Type B pancreatic cell (in vitro differentiated cells): ENCODE results near the gene RPS15. TPM values are rescaled to one million over a fixed set of nuclear protein-coding genes. Genes with fewer than 3 reads are reported as not detected.

ENCODE experiments used
- DNase-seq: peaks from one replicate; pipeline ENCODE4 v3.0.0; 2021; ENCODE audit warnings: mixed read lengths; ENCODE audit not compliant: unreplicated experiment; ENCODE audit errors: extremely low spot score
- H3K27ac Mint-ChIP-seq: 2 replicates; pipeline ENCODE4 v1.8.0; 2021; ENCODE audit warnings: mild to moderate bottlenecking, mixed read lengths
- H3K27me3 Mint-ChIP-seq: 2 replicates; pipeline ENCODE4 v1.8.0; 2021; ENCODE audit warnings: mixed read lengths
- H3K36me3 Mint-ChIP-seq: 2 replicates; pipeline ENCODE4 v1.8.0; 2021; ENCODE audit warnings: mixed read lengths
- H3K4me1 Mint-ChIP-seq: one replicate; pipeline ENCODE4 v1.8.0; 2021; ENCODE audit warnings: mixed read lengths; ENCODE audit not compliant: unreplicated experiment
- H3K4me3 Mint-ChIP-seq: 2 replicates; pipeline ENCODE4 v1.8.0; 2021; ENCODE audit warnings: mild to moderate bottlenecking, mixed read lengths
- H3K9me3 Mint-ChIP-seq: 2 replicates; pipeline ENCODE4 v1.8.0; 2021; ENCODE audit warnings: mixed read lengths
- total RNA-seq: library from RNA; stranded (reverse); gene quantifications from 2 replicates; pipeline ENCODE4 v1.2.1, GENCODE V29; 2021; ENCODE audit warnings: low replicate concordance
- TF ChIP-seq, protein P1 (sequence below): fragments of 200-600 bp; sonication (generic); conservative IDR thresholded peaks from 2 replicates; pipeline ENCODE4 v1.5.0; 2021; ENCODE audit warnings: antibody characterized with exemption, mild to moderate bottlenecking

The RPS15 gene
- total RNA-seq, 1 donor from 2014 or later: 1,344 TPM

- Mint-ChIP-seq H3K27ac (no peak within 1 kb of the TSS), H3K27me3 (no peaks in the 10 kb centered on the region), H3K9me3 (no peaks in the 10 kb centered on the region), H3K4me1 (peaks cover 9% of the 10 kb centered on the region), H3K4me3 (peak within 1 kb of the TSS; percentile 75), H3K36me3 (no peaks in the 10 kb centered on the region)
- TF ChIP-seq, protein P1, sequence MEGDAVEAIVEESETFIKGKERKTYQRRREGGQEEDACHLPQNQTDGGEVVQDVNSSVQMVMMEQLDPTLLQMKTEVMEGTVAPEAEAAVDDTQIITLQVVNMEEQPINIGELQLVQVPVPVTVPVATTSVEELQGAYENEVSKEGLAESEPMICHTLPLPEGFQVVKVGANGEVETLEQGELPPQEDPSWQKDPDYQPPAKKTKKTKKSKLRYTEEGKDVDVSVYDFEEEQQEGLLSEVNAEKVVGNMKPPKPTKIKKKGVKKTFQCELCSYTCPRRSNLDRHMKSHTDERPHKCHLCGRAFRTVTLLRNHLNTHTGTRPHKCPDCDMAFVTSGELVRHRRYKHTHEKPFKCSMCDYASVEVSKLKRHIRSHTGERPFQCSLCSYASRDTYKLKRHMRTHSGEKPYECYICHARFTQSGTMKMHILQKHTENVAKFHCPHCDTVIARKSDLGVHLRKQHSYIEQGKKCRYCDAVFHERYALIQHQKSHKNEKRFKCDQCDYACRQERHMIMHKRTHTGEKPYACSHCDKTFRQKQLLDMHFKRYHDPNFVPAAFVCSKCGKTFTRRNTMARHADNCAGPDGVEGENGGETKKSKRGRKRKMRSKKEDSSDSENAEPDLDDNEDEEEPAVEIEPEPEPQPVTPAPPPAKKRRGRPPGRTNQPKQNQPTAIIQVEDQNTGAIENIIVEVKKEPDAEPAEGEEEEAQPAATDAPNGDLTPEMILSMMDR: peak; percentile 64
- no peak for DNase-seq
These were observed 36.9 kb upstream of the RPS15 start, which contains the start of gene GAMT for GRCh38 chr19:1401138-1401888. Gene GAMT, minus strand, starts transcription at chr19:1401542. Its CDS starts 66 bp downstream, at chr19:1401476.

GRCh38 chr19:1401889-1402217 is 36.3 kb upstream of the RPS15 start:
- Mint-ChIP-seq H3K4me1 (peaks cover 13% of the 10 kb centered on the region), H3K27ac (no peak overlapping the region), H3K36me3 (no peaks in the 10 kb centered on the region), H3K27me3 (no peaks in the 10 kb centered on the region), H3K9me3 (no peaks in the 10 kb centered on the region), H3K4me3 (peak overlapping the region; percentile 75)
- TF ChIP-seq, protein P1: no peak
- DNase-seq: no peak

GRCh38 chr19:1402411-1403070 is 35.7 kb upstream of the RPS15 start:
- peak overlapping the region; percentile 81 for H3K4me3 Mint-ChIP-seq
- peaks cover 13% of the 10 kb centered on the region for H3K4me1 Mint-ChIP-seq
- H3K27me3 Mint-ChIP-seq: no peaks in the 10 kb centered on the region
- H3K36me3 Mint-ChIP-seq: no peaks in the 10 kb centered on the region
- TF ChIP-seq, protein P1: no peak
- H3K27ac Mint-ChIP-seq: peak overlapping the region; percentile 24
- DNase-seq: no peak
- no peaks in the 10 kb centered on the region for H3K9me3 Mint-ChIP-seq

GRCh38 chr19:1406774-1407527 is 31.2 kb upstream of the RPS15 start:
- DNase-seq: peak; percentile 100
- H3K4me3 Mint-ChIP-seq: peak overlapping the region; percentile 86
- TF ChIP-seq, protein P1: peak; percentile 76
- H3K36me3 Mint-ChIP-seq: peaks cover 3% of the 10 kb centered on the region
- peaks cover 36% of the 10 kb centered on the region for H3K4me1 Mint-ChIP-seq
- no peaks in the 10 kb centered on the region for H3K27me3 Mint-ChIP-seq
- no peaks in the 10 kb centered on the region for H3K9me3 Mint-ChIP-seq
- peak overlapping the region; percentile 96 for H3K27ac Mint-ChIP-seq

DNA sequence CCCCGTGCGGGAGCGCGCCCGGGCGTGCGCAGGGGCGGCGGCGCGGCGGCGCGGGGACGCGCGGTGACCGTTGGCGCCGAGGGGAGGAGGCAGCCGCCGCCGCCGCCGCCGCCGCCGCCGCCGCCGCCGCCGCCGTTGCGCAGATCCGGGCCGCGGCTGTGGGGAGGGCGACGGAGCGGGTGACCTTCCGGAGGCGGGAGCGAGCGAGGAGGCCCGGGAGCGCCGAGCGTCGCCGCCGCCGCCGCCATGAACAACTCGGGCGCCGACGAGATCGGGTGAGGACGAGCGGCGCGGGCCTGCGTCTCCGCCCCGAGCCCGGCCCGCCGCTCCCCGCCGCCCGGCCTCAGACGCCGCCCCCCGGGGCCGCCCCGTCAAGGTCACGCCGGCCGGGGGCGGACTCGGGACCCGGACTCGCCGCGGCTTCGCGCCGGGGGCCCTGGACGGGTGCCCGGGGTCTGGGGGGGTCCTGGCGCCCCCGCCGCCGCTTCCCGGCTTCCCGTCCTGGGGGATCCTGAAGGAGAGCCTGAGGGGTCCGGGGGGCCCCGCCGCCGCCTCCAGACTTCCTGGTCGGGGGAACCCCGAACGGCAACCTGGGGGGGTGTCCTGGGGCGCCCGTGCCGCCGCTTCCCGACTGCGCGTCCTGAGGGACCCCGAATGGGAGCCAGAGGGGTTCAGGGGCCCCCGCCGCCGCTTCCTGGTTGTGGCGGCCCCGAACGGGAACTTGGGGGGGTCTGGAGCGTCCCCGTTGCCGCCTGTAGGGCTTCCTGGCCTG is 30.5 kb upstream of the RPS15 start, which contains the start of gene DAZAP1:
TSS of gene DAZAP1 (plus strand) at position 59 of the 772 bp plus-strand sequence. CDS start at position 247, 188 bp downstream.
- no peak for DNase-seq
- Mint-ChIP-seq H3K4me1 (peaks cover 34% of the 10 kb centered on the region), H3K27me3 (no peaks in the 10 kb centered on the region), H3K27ac (peak within 1 kb of the TSS; percentile 96), H3K36me3 (peaks cover 3% of the 10 kb centered on the region), H3K4me3 (peak within 1 kb of the TSS; percentile 96), H3K9me3 (no peaks in the 10 kb centered on the region)
- TF ChIP-seq, protein P1: no peak
